HepG2 (cell line): ENCODE measurements around the gene FAF1. TPM values are rescaled to one million over a fixed set of nuclear protein-coding genes. Genes with fewer than 3 reads are reported as not detected.

Source experiments
- CBX5 ChIP-seq: sonication (generic); formaldehyde crosslinking; IDR thresholded peaks from 2 replicates; pipeline ENCODE4 v1.4.0; 2020; ENCODE audit warnings: missing genetic modification reagents, borderline replicate concordance
- ELF1 ChIP-seq: sonication (generic); formaldehyde crosslinking; IDR thresholded peaks from 2 replicates; pipeline ENCODE4 v1.4.0; 2020; ENCODE audit warnings: missing genetic modification reagents
- FOXP4 ChIP-seq: sonication (generic); formaldehyde crosslinking; IDR thresholded peaks from 2 replicates; pipeline ENCODE4 v1.4.0; 2020; ENCODE audit warnings: missing genetic modification reagents
- HNRNPLL ChIP-seq: fragments of 200-400 bp; formaldehyde crosslinking; IDR thresholded peaks from 2 replicates; pipeline ENCODE4 v1.6.1; 2017; ENCODE audit warnings: mild to moderate bottlenecking, low read depth, low read length; ENCODE audit not compliant: poor library complexity, severe bottlenecking
- MAFG ChIP-seq: sonication (generic); formaldehyde crosslinking; IDR thresholded peaks from 2 replicates; pipeline ENCODE4 v1.5.1; 2020; ENCODE audit warnings: mild to moderate bottlenecking, missing genetic modification reagents
- NCOA5 ChIP-seq: sonication (generic); formaldehyde crosslinking; IDR thresholded peaks from 2 replicates; pipeline ENCODE4 v1.4.0; 2020; ENCODE audit warnings: missing genetic modification reagents
- NFE2L2 ChIP-seq: fragments of 150-350 bp; IDR thresholded peaks from 2 replicates; pipeline ENCODE4 v1.6.1; 2014; ENCODE audit warnings: low read length
- NR2F6 ChIP-seq, 2 experiments: IDR thresholded peaks; 2 replicates each; pipeline ENCODE4 v1.6.1; 2016; ENCODE audit warnings: antibody characterized with exemption in 1 of 2, mild to moderate bottlenecking in 1 of 2
- ZBTB2 ChIP-seq: sonication (generic); formaldehyde crosslinking; IDR thresholded peaks from 2 replicates; pipeline ENCODE4 v1.8.0; 2022; ENCODE audit warnings: low read depth, missing genetic modification reagents
- ZBTB8A ChIP-seq: sonication (generic); formaldehyde crosslinking; IDR thresholded peaks from 2 replicates; pipeline ENCODE4 v1.4.0; 2020; ENCODE audit warnings: mild to moderate bottlenecking, low read depth, missing genetic modification reagents, borderline replicate concordance
- ZFP1 ChIP-seq: IDR thresholded peaks from 2 replicates; pipeline ENCODE4 v1.6.1; 2016
- ZNF264 ChIP-seq: sonication (generic); formaldehyde crosslinking; IDR thresholded peaks from 2 replicates; pipeline ENCODE4 v1.4.0; 2020; ENCODE audit warnings: missing genetic modification reagents
- ZNF318 ChIP-seq: sonication (generic); formaldehyde crosslinking; IDR thresholded peaks from 2 replicates; pipeline ENCODE4 v1.4.0; 2020; ENCODE audit warnings: mild to moderate bottlenecking, missing genetic modification reagents
- ZNF44 ChIP-seq: sonication (generic); formaldehyde crosslinking; IDR thresholded peaks from 2 replicates; pipeline ENCODE4 v1.5.1; 2020; ENCODE audit warnings: mild to moderate bottlenecking, missing genetic modification reagents
- ZNF570 ChIP-seq: sonication (generic); formaldehyde crosslinking; IDR thresholded peaks from 2 replicates; pipeline ENCODE4 v1.4.0; 2020; ENCODE audit warnings: mild to moderate bottlenecking, missing genetic modification reagents, borderline replicate concordance
- ZNF879 ChIP-seq: sonication (generic); formaldehyde crosslinking; IDR thresholded peaks from 2 replicates; pipeline ENCODE4 v1.8.1; 2023; ENCODE audit warnings: missing genetic modification reagents
- polyA plus RNA-seq, 8 experiments: library from polyadenylated mRNA; depleted of rRNA in 3 of 8; stranded (reverse) in 7 of 8; unstranded in 1 of 8; fragments of >200 nt; fragmentation: Illumina TruSeq in 4 of 8; extraction: Trizol in 4 of 8; gene quantifications; 2 replicates each; pipeline versions ENCODE4 v1.2.1 to v1.2.3, GENCODE V29; 2011 to 2016; ENCODE audit warnings: low read depth in 4 of 8, missing spikeins in 1 of 8, mixed read lengths in 1 of 8; ENCODE audit not compliant: insufficient read depth in 1 of 8
- total RNA-seq, 5 experiments: library from RNA; depleted of rRNA; stranded (reverse); fragments of >200 nt; fragmentation: Illumina TruSeq; extraction: Trizol; gene quantifications; 2 replicates each; pipeline ENCODE4 v1.2.3, GENCODE V29; 2016; ENCODE audit warnings: low read depth in 1 of 5

The FAF1 gene
- total and polyA plus RNA-seq, 2 of the 13 experiments (the other 11 are each of a cell fraction or from before 2014, with no cell fraction given), result 19.4 to 63.3 TPM

GRCh38 chr1:50959913-50960844 lies at the start of gene FAF1 (continued):
- no peak; the same call in 1 of the 2 replicates for TF ChIP-seq ZNF879 (CRISPR knock-in tag)
- TF ChIP-seq ZNF264 (CRISPR knock-in tag), result 0 out of 2 replicates have a peak, but pooled peaks have one; percentile 21
- peak; percentile 37; the same call in 1 of the 2 replicates for TF ChIP-seq CBX5 (CRISPR knock-in tag)
- peak; percentile 56; the same call in 1 of the 2 replicates for TF ChIP-seq ZFP1
- no peak for TF ChIP-seq ZBTB8A (CRISPR knock-in tag)
- TF ChIP-seq ZNF318 (CRISPR knock-in tag), result no peak; the same call in 1 of the 2 replicates
- TF ChIP-seq NCOA5 (CRISPR knock-in tag), result no peak
- TF ChIP-seq FOXP4 (CRISPR knock-in tag), result peak; percentile 61
- TF ChIP-seq ZBTB2 (CRISPR knock-in tag), result peak; percentile 99
- peak; percentile 96 for TF ChIP-seq ZNF44 (CRISPR knock-in tag)
- TF ChIP-seq NFE2L2, result no peak
- no peak for TF ChIP-seq ZNF570
- no peak for TF ChIP-seq MAFG (CRISPR knock-in tag)
- peak; percentile 93 for TF ChIP-seq HNRNPLL
- no peak for TF ChIP-seq NR2F6 (IDR thresholded peaks at IDR 0.05)
- no peak for TF ChIP-seq NR2F6 (CRISPR knock-in tag; IDR thresholded peaks at IDR 0.05)
- TF ChIP-seq ELF1 (CRISPR knock-in tag), result peak; percentile 83
